NCI-H128 (cell line): ENCODE results near the gene SLC17A2.

Experiments used
- DNase-seq: peaks from one replicate; lab custom pipeline; 2025; ENCODE audit not compliant: unreplicated experiment; lab: John Stamatoyannopoulos, UW

Gene SLC17A2

GRCh38 chr6:25930532-25931410 lies at the start of gene SLC17A2:
Gene SLC17A2 (minus strand): TSS chr6:25930691. CDS start chr6:25925796, 4,895 bp downstream.
- DNase-seq, result no peak

GRCh38 chr6:25975923-25976560 lies 45.6 kb upstream of the SLC17A2 start:
- DNase-seq, result no peak

- no peak for DNase-seq
These were observed 43.5 kb upstream of the SLC17A2 start for GRCh38 chr6:25973923-25974555.

- no peak for DNase-seq
These were observed 42.4 kb upstream of the SLC17A2 start for GRCh38 chr6:25972902-25973301.

GRCh38 chr6:25972128-25972527 lies 41.6 kb upstream of the SLC17A2 start:
- DNase-seq, result no peak

GRCh38 chr6:25971187-25971821 lies 40.8 kb upstream of the SLC17A2 start:
- DNase-seq, result no peak

- DNase-seq, result no peak
These were observed 38.3 kb upstream of the SLC17A2 start for GRCh38 chr6:25968769-25969168.

- no peak for DNase-seq
These were observed 36.2 kb upstream of the SLC17A2 start for GRCh38 chr6:25966711-25967110.

GRCh38 chr6:25965058-25965457 lies 34.6 kb upstream of the SLC17A2 start:
- no peak for DNase-seq

- peak; percentile 21 for DNase-seq
These were observed 33.1 kb upstream of the SLC17A2 start for GRCh38 chr6:25963426-25964123.

GRCh38 chr6:25962149-25963127 lies 31.9 kb upstream of the SLC17A2 start, which contains the start of gene TRIM38:
Gene TRIM38 (plus strand): TSS chr6:25962802. CDS start chr6:25966523, 3,721 bp downstream.
- DNase-seq, result no peak

- no peak for DNase-seq
These were observed 31.2 kb upstream of the SLC17A2 start for GRCh38 chr6:25961619-25962148.

GRCh38 chr6:25960734-25961133 lies 30.2 kb upstream of the SLC17A2 start:
- no peak for DNase-seq

GRCh38 chr6:25959890-25960536 lies 29.5 kb upstream of the SLC17A2 start:
- no peak for DNase-seq

GRCh38 chr6:25958700-25959162 lies 28.2 kb upstream of the SLC17A2 start:
- DNase-seq, result no peak

GRCh38 chr6:25956226-25956625 lies 25.7 kb upstream of the SLC17A2 start:
- no peak for DNase-seq

- DNase-seq, result no peak
These were observed 24.3 kb upstream of the SLC17A2 start for GRCh38 chr6:25954756-25955155.

- no peak for DNase-seq
These were observed 23.2 kb upstream of the SLC17A2 start for GRCh38 chr6:25953733-25954132.

GRCh38 chr6:25952535-25952934 lies 22.0 kb upstream of the SLC17A2 start:
- DNase-seq, result no peak
